ENCODE results near the gene SLC9A3. TPM values are rescaled to one million over a fixed set of nuclear protein-coding genes. Genes with fewer than 3 reads are reported as not detected.

Gene SLC9A3
- total RNA-seq, 1 donor from 2014 or later = 3.9 TPM

GRCh38 chr5:428754-429452 lies 95.3 kb downstream of the SLC9A3 start:
- no peak overlapping the region for H3K27ac ChIP-seq
- intact Hi-C loops (cut with DNase I) = no loop called here
- TF ChIP-seq, protein P1, sequence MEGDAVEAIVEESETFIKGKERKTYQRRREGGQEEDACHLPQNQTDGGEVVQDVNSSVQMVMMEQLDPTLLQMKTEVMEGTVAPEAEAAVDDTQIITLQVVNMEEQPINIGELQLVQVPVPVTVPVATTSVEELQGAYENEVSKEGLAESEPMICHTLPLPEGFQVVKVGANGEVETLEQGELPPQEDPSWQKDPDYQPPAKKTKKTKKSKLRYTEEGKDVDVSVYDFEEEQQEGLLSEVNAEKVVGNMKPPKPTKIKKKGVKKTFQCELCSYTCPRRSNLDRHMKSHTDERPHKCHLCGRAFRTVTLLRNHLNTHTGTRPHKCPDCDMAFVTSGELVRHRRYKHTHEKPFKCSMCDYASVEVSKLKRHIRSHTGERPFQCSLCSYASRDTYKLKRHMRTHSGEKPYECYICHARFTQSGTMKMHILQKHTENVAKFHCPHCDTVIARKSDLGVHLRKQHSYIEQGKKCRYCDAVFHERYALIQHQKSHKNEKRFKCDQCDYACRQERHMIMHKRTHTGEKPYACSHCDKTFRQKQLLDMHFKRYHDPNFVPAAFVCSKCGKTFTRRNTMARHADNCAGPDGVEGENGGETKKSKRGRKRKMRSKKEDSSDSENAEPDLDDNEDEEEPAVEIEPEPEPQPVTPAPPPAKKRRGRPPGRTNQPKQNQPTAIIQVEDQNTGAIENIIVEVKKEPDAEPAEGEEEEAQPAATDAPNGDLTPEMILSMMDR (IDR thresholded peaks at IDR 0.05) = no peak
- no peak for TF ChIP-seq POLR2A (IDR thresholded peaks at IDR 0.05)
- no peak for TF ChIP-seq POLR2AphosphoS5 (IDR thresholded peaks at IDR 0.05; ENCODE audit: insufficient read depth in 1 of 2, low read depth in 1 of 2)
- H3K4me1 ChIP-seq = peaks cover 16% of the 10 kb centered on the region
- H3K4me3 ChIP-seq = no peak overlapping the region
- no peaks in the 10 kb centered on the region for H3K27me3 ChIP-seq
- H3K36me3 ChIP-seq = no peaks in the 10 kb centered on the region
- no peaks in the 10 kb centered on the region for H3K9me3 ChIP-seq
- DNase-seq (ENCODE audit: extremely low spot score in 2 of 2) = no peak

DNA sequence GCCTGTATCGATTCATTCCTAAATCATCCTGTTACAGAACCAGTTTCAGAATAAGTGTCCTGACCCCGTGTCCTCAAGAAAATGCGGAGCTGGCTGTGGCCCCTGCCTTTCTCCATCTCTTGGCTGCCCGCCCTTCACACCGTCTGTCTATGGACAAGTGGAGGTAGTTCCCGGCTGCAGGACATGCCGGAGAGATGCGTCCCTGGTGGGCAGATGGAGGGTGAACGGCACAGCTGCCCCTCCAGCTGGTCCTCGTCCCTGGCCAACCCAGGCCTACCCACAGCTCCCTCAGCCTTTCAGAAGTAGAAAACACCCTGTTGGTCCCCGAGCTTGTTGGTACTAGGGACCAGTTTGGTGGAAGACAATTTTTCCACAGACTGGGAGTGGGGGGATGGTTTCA lies 96.0 kb downstream of the SLC9A3 start:
- Histone ChIP-seq H3K36me3 (no peaks in the 10 kb centered on the region), H3K4me1 (peaks cover 16% of the 10 kb centered on the region), H3K27me3 (no peaks in the 10 kb centered on the region), H3K9me3 (no peaks in the 10 kb centered on the region), H3K4me3 (no peak overlapping the region), H3K27ac (no peak overlapping the region)
- no peak for TF ChIP-seq POLR2A (IDR thresholded peaks at IDR 0.05)
- TF ChIP-seq, protein P1 (IDR thresholded peaks at IDR 0.05) = no peak
- TF ChIP-seq POLR2AphosphoS5 (IDR thresholded peaks at IDR 0.05; ENCODE audit: insufficient read depth in 1 of 2, low read depth in 1 of 2) = no peak
- intact Hi-C loops (cut with DNase I) = no loop called here
- no peak for DNase-seq (ENCODE audit: extremely low spot score in 2 of 2)

- Histone ChIP-seq H3K27me3 (no peaks in the 10 kb centered on the region), H3K9me3 (no peaks in the 10 kb centered on the region), H3K36me3 (no peaks in the 10 kb centered on the region), H3K27ac (no peak overlapping the region), H3K4me1 (peaks cover 16% of the 10 kb centered on the region), H3K4me3 (no peak overlapping the region)
- no peak for DNase-seq (ENCODE audit: extremely low spot score in 2 of 2)
- TF ChIP-seq, protein P1 (IDR thresholded peaks at IDR 0.05) = no peak
- TF ChIP-seq POLR2AphosphoS5 (IDR thresholded peaks at IDR 0.05; ENCODE audit: insufficient read depth in 1 of 2, low read depth in 1 of 2) (no peak), POLR2A (IDR thresholded peaks at IDR 0.05) (no peak)
- intact Hi-C loops (cut with DNase I) = no loop called here
These were observed 96.7 kb downstream of the SLC9A3 start for GRCh38 chr5:427415-428087.

DNA sequence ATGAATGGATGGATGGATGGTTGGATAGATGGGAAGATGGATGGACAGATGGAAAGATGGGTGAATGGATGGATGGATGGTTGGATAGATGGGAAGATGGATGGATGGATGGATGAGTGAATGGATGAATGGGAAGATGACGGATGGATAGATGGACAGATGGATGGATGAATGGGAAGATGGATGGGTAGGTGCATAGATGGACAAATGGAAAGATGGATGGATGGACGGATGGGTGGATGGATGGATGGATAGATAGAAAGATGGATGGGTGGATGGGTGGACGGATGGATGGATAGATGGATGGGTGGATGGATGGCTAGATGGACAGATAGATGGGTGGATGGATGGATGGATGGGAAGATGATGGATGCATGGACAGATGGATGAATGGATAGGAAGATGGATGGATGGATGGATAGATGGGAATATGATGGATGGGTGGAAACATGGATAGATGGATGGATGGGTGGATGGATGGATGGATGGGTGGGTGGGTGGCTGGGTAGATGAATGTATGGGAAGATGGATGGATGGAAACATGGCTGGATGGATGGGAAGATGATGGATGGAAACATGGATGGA lies 97.8 kb downstream of the SLC9A3 start:
- Histone ChIP-seq H3K36me3 (no peaks in the 10 kb centered on the region), H3K27ac (no peak overlapping the region), H3K9me3 (no peaks in the 10 kb centered on the region), H3K4me3 (no peak overlapping the region), H3K27me3 (no peaks in the 10 kb centered on the region), H3K4me1 (peaks cover 16% of the 10 kb centered on the region)
- intact Hi-C loops (cut with DNase I) = no loop called here
- DNase-seq (ENCODE audit: extremely low spot score in 2 of 2) = no peak
- TF ChIP-seq, protein P1 (IDR thresholded peaks at IDR 0.05) = no peak
- no peak for TF ChIP-seq POLR2A (IDR thresholded peaks at IDR 0.05)
- no peak for TF ChIP-seq POLR2AphosphoS5 (IDR thresholded peaks at IDR 0.05; ENCODE audit: insufficient read depth in 1 of 2, low read depth in 1 of 2)

DNA sequence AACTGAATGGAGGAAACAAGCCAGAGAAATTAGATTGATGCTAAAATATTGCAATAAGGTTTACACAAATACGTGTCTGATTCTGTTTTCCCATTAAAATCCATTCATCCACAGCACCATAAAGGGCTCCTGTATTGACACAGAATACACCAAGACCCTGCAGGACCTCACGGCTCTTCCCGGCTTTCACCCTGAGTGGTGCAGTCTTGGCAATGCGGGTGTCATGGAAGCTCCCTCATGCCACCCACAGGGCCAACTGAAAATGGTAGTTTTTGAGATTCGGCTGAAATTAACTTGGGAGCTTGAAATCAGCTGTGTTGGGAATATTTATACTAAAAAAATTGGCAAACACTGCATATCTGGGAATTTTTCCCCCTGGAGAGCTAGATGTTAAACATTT lies 98.5 kb downstream of the SLC9A3 start:
- TF ChIP-seq POLR2AphosphoS5 (IDR thresholded peaks at IDR 0.05; ENCODE audit: insufficient read depth in 1 of 2, low read depth in 1 of 2) (no peak), POLR2A (IDR thresholded peaks at IDR 0.05) (no peak)
- TF ChIP-seq, protein P1 (IDR thresholded peaks at IDR 0.05) = no peak
- Histone ChIP-seq H3K27ac (no peak overlapping the region), H3K9me3 (no peaks in the 10 kb centered on the region), H3K4me3 (no peak overlapping the region), H3K27me3 (no peaks in the 10 kb centered on the region), H3K36me3 (no peaks in the 10 kb centered on the region), H3K4me1 (peaks cover 14% of the 10 kb centered on the region)
- intact Hi-C loops (cut with DNase I) = no loop called here
- no peak for DNase-seq (ENCODE audit: extremely low spot score in 2 of 2)
